ENCODE measurements around the gene SERPINB2.
"Not testable (repeated sequence)": the region's sequence is repeated elsewhere in the genome, so short reads cannot be mapped to it uniquely, and the experiment has no call there.

The SERPINB2 gene

DNA sequence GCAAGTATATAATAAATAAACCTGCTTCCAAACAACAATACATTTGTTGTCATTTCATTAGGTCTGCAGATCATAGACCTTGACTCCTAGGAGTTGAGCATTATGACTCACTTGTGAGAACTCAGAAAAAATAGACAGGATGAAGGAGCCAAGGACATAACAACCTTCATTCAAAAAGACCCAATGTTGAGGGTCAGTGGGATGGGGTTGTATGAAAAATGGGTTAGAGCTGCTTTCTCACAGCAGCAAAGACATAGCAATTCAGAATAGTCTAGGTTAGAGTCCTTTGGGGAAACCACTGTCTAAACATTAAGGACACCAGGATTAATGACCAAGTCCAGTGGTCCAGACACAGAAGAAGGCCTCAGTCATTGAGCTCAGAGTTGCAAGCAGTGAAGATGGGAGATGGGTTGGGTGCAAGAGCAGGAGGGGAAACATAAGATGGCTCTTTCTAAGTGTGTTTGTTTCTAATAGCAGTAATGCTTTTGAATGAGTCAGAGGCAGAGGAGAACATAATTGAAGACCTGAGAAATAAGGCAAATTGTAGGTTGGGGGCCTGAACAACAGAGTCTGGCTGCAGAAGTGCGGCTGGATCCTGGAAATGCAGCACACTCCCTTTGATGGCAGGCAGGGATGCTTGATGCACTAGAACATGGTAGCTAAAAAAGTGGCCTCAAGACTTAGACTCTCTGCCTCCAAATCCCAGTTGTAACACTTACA lies 16.5 kb downstream of the SERPINB2 start:
- no peaks in the 10 kb centered on the region for H3K4me1 Mint-ChIP-seq (ENCODE audit: low read depth)
- no peaks in the 10 kb centered on the region for H3K9me3 Mint-ChIP-seq (ENCODE audit: low read depth)
- H3K27me3 Mint-ChIP-seq: peaks cover 5% of the 10 kb centered on the region
- H3K4me3 Mint-ChIP-seq: no peak overlapping the region
- H3K27ac Mint-ChIP-seq: no peak overlapping the region
- no peaks in the 10 kb centered on the region for H3K36me3 Mint-ChIP-seq

DNA sequence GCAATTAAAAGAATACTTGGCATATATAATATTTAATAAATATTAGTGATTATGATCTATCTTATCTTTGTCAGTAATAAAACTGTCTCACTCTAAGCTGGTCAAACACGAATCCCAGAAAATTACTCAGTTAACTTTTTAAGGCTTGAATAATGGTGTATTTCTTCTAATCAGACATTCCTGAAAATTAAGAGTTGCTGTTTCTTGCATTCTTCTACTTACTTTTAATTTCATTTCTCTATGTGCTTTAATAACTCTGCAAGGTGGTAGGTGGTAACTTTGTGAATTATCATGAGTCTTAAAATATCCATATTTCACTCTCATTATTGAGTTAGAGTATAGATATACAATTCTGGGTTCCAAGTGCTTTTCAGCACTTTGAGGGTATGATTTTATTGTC lies 17.2 kb downstream of the SERPINB2 start:
- Mint-ChIP-seq H3K27me3 (peaks cover 5% of the 10 kb centered on the region), H3K36me3 (no peaks in the 10 kb centered on the region), H3K4me1 (ENCODE audit: low read depth) (no peaks in the 10 kb centered on the region), H3K27ac (no peak overlapping the region), H3K4me3 (no peak overlapping the region), H3K9me3 (ENCODE audit: low read depth) (no peaks in the 10 kb centered on the region)

DNA sequence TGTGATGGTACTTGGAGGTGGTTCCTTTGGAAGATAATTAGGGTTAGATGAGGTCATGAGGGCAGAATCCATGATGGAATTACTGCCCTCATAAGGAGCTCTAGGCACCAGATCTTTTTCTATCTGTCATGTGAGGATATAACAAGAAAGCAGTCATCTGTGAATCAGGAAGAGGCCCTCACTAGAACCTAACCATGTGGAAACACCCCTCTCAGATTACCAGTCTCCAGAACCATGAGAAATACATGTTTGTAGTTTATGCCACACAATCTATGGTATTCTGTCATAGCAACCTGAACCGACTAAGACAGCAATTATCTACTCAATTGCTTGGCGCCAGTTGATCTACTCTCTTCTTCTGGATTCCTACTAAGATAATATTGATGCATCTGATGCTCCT lies 17.9 kb downstream of the SERPINB2 start:
- Mint-ChIP-seq H3K27me3 (peaks cover 5% of the 10 kb centered on the region), H3K9me3 (ENCODE audit: low read depth) (no peaks in the 10 kb centered on the region), H3K27ac (no peak overlapping the region), H3K4me1 (ENCODE audit: low read depth) (no peaks in the 10 kb centered on the region), H3K36me3 (no peaks in the 10 kb centered on the region), H3K4me3 (no peak overlapping the region)

DNA sequence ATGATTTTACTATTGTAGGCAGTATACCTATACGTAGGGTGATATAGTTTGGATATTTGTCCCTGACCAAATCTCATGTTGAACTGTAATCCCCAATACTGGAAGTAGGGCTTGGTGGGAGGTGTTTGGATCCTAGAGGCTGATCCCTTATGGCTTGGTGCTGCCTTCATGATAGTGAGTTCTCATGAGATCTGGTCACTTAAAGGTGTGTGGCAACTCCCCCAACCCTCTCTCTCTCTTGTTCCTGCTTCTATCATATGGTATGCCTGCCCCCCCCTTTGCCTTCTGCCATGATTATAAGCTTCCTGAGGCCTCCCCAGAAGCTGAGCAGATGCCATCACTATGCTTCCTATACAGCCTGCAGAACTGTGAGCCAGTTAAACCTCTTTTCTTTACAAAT lies 18.6 kb downstream of the SERPINB2 start:
- Mint-ChIP-seq H3K27me3 (peaks cover 4% of the 10 kb centered on the region), H3K27ac (no peak overlapping the region), H3K4me3 (no peak overlapping the region), H3K9me3 (ENCODE audit: low read depth) (no peaks in the 10 kb centered on the region), H3K36me3 (no peaks in the 10 kb centered on the region), H3K4me1 (ENCODE audit: low read depth) (no peaks in the 10 kb centered on the region)

DNA sequence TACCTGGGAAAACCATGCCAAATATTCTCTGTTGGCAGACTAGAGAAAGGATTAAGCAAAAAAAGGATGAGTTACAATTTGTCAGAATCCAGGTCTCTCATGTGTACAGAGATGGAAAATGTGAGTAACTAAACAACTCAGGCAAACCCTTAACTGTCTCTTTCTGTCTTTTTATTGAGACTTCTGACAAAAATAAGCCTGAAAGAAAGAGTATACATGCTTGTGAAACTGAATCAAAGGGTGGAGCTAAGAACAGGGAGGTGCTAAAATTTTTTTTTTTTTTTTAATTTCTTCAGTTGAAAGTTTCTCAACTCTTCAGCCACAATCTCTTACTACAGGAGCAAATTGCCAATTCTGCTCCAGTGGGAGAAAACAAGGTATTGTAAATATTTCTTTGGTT lies 20.2 kb downstream of the SERPINB2 start, which contains the start of gene SERPINB10:
TSS of gene SERPINB10 (plus strand) at position 295 of the 400 bp plus-strand sequence. CDS start 7,553 bp downstream, outside the sequence.
- Mint-ChIP-seq H3K9me3 (ENCODE audit: low read depth) (no peaks in the 10 kb centered on the region), H3K27me3 (peaks cover 3% of the 10 kb centered on the region), H3K4me3 (no peak within 1 kb of the TSS), H3K27ac (no peak within 1 kb of the TSS), H3K36me3 (no peaks in the 10 kb centered on the region), H3K4me1 (ENCODE audit: low read depth) (no peaks in the 10 kb centered on the region)

DNA sequence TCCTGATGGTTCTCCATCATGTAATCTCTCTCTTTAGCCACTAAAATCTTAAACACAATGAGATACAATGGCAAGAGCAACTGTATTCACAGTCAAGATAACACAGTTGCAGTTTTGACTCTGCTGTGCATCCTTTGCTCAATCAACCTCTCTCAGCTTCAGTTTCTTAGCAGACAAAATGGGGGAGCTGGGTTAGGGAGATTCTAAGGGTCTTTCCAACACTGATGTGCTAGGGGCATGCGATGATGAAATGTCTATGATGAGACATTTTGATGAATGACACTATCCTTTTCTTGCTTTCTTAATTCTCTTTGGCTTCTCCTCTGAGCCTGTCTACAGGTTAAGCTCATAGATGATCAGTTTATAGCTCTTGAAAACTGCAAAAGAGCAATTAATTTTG lies 21.4 kb downstream of the SERPINB2 start:
- Mint-ChIP-seq H3K4me1 (ENCODE audit: low read depth) (no peaks in the 10 kb centered on the region), H3K36me3 (no peaks in the 10 kb centered on the region), H3K27me3 (peaks cover 11% of the 10 kb centered on the region), H3K9me3 (ENCODE audit: low read depth) (no peaks in the 10 kb centered on the region), H3K27ac (no peak overlapping the region), H3K4me3 (no peak overlapping the region)

DNA sequence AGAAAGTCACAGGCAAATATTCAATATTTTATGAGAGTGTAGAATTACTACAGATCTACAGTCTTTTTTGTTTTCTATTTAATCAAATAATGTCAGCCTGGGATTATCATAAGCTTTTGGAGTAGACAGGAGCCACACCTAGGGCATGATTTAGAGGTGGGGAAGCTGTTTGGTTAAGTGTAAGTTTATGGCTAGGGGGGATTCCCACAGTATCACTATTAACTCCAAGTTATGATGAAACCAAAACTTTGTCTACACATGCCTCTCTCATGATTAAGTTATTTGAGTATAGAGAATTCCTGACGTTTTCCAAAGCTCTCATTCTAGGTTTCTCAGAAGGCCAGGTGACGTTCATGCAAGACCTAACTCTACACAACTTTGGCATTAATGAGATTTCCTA lies 22.4 kb downstream of the SERPINB2 start:
- H3K36me3 Mint-ChIP-seq: no peaks in the 10 kb centered on the region
- no peaks in the 10 kb centered on the region for H3K4me1 Mint-ChIP-seq (ENCODE audit: low read depth)
- no peaks in the 10 kb centered on the region for H3K9me3 Mint-ChIP-seq (ENCODE audit: low read depth)
- peaks cover 16% of the 10 kb centered on the region for H3K27me3 Mint-ChIP-seq
- no peak overlapping the region for H3K27ac Mint-ChIP-seq
- no peak overlapping the region for H3K4me3 Mint-ChIP-seq

DNA sequence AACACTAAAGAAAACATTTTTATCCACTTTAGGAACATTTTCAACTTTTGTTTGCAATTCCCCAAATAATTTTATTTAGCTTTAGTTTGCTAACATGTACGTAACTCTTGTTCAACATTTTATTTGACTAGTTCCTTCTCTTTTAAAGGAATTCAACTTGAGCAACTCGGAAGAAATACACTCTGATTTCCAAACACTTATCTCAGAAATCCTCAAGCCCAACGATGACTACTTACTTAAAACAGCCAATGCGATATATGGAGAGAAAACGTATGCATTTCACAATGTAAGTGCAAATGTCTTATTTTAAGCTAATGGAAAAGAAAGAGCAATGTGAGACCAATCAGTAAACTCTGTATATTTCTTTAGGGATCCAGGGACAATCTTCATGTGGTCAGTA lies 30.3 kb downstream of the SERPINB2 start:
- H3K36me3 Mint-ChIP-seq: no peaks in the 10 kb centered on the region
- no peak overlapping the region for H3K27ac Mint-ChIP-seq
- H3K4me3 Mint-ChIP-seq: no peak overlapping the region

DNA sequence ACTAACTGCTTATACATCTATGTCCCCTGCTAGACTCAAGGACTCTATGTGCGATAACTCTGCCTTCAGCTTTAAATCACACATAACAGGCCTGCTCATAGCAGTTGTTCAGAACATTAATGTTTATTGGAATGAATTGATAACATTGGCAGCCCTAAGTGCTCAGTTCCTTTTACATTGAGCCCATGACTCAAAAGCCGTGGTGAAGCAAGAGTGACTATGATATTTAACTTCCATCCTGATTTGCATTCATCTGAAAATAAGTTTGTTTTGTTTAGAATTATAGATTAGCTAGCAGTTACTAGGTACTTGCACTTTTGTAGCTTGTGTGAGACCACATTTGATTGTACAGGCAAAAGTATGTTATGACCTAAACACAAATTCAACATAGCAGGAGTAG lies 34.5 kb downstream of the SERPINB2 start:
- Mint-ChIP-seq H3K36me3 (no peaks in the 10 kb centered on the region), H3K4me3 (no peak overlapping the region), H3K27ac (no peak overlapping the region), H3K9me3 (ENCODE audit: low read depth) (no peaks in the 10 kb centered on the region), H3K4me1 (ENCODE audit: low read depth) (no peaks in the 10 kb centered on the region), H3K27me3 (peaks cover 30% of the 10 kb centered on the region)

More for the DNA sequence above, 30.3 kb downstream of the SERPINB2 start:
- Mint-ChIP-seq H3K27me3 (peaks cover 39% of the 10 kb centered on the region), H3K9me3 (ENCODE audit: low read depth) (no peaks in the 10 kb centered on the region), H3K4me1 (ENCODE audit: low read depth) (no peaks in the 10 kb centered on the region)

DNA sequence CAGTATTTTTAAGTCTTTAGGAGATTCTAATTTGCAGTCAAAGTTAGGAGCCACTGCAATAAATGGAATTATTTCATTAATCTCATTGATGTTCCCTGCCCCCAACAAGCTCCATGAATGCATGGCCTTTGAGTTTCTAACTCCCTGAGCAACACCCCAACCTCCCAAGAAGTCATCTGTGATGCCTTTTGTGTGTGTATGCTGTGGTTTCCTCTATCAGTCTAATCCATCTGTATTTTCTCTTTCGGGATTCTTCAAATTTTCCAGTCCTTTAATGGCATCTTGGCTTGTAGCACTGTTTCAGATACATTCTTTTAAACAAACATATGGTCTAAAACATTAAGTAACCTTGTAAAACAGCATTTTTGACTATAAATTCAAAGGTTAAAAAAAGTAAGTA lies 37.0 kb downstream of the SERPINB2 start:
- Mint-ChIP-seq H3K27ac (no peak overlapping the region), H3K4me3 (no peak overlapping the region), H3K36me3 (no peaks in the 10 kb centered on the region), H3K4me1 (ENCODE audit: low read depth) (no peaks in the 10 kb centered on the region), H3K9me3 (ENCODE audit: low read depth) (no peaks in the 10 kb centered on the region), H3K27me3 (peaks cover 22% of the 10 kb centered on the region)

DNA sequence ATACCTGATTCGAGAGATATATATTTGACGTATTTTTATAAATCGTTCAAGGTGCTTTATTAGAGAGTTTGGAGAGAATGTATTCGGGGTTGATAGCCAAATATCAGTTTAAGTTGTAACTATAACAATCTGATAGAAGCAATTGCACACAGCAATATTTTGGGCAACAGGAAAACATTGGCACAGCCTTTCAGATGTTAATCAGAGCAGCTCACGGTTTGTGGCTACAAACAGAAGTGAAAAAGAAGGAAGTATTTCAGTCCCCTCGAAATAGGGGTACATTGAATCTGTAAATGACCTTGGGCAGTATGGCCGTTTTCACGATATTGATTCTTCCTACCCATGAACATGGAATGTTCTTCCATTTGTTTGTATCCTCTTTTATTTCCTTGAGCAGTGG lies 40.8 kb downstream of the SERPINB2 start:
- Mint-ChIP-seq H3K27me3 (peaks cover 12% of the 10 kb centered on the region), H3K27ac (no peak overlapping the region), H3K9me3 (ENCODE audit: low read depth) (no peaks in the 10 kb centered on the region), H3K36me3 (no peaks in the 10 kb centered on the region), H3K4me3 (no peak overlapping the region), H3K4me1 (ENCODE audit: low read depth) (no peaks in the 10 kb centered on the region)

DNA sequence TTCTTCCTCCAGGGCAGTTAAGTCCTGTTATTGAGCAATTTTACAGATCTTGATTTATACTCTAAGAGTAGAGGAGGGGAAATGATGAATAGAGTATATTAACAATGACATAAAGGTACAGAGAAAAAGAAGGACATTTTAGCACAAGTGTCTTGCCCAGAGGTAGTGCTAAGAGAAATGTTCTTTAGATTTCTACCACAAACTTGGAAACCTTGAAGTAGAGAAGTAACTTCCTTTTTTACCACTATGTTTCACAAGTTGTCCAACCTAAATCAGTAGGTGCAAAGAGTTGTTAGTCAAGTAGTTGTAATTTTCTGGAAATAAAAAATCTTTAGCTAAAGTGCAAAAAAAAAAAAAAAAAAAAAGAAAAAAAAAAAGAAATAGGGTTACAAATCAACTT lies 41.9 kb downstream of the SERPINB2 start:
- H3K4me3 Mint-ChIP-seq; H3K36me3 Mint-ChIP-seq; H3K9me3 Mint-ChIP-seq (ENCODE audit: low read depth); H3K4me1 Mint-ChIP-seq (ENCODE audit: low read depth); H3K27ac Mint-ChIP-seq: not testable (repeated sequence)
- peaks cover 12% of the 10 kb centered on the region for H3K27me3 Mint-ChIP-seq

DNA sequence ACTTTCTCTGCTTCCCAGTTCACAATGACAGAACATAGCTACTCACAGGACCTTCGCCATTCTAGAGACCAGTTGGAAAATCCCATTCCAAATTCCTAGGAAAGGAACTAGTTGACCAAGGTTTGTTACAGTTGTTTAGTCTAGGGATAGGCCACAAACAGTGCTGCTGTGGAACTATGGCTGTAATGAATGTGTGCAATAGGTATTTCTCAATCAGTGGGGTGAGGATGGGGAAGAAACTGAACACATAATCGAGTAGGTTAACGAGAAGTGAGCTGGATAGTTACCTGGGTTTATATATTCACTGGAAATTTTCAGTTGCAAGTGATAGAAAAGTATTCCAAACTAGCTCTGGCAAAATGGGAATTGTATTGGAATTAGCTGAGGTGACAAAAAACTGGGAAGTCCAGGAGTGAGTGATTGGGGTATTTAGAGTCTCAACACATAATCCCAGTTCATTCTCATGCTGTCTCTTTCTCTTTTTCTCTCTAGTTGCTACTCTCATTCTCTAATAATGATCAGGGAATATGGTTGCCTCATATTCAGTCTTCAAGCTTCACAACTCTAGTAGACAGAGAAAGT lies 43.4 kb downstream of the SERPINB2 start:
- Mint-ChIP-seq H3K9me3 (ENCODE audit: low read depth) (no peaks in the 10 kb centered on the region), H3K27ac (no peak overlapping the region), H3K27me3 (peaks cover 13% of the 10 kb centered on the region), H3K4me1 (ENCODE audit: low read depth) (no peaks in the 10 kb centered on the region), H3K4me3 (no peak overlapping the region), H3K36me3 (no peaks in the 10 kb centered on the region)

DNA sequence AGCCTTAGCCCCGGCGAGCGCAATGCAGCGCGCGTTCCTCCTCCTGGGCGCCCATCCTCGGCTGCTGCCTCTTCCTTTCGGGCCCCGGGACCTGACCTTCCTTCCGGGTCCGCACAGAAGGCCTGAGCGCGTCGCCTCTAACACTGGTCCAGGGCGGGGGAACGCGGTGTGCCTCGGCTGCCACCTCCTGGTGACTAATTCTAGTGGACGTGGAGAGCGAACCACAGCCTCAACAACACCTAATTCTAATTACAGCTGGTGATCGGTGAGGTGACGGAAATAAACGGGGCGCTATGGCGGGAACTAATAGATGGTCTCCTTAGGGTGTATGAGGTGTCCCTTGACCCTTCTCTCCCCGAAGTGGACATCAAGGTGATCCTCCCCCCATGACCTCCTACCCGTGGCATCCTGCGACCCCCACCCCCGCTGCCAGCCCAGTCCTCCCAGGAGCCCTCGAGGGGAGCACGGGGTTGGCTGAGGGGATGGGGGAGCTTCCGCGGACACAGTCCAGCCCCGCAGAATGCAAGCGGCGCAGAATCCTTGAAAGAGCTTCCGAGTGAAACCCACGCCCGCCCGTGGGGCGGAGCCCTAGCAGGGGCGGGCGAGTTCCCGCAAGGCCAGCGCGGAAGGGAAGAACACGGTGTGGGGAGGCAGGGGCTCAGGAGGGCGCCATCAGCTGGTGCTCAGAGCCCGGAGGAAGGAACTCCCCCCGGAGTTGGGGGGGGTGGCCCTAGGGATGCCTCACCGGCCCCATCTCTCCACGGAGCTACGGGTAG lies 48.8 kb downstream of the SERPINB2 start:
- H3K9me3 Mint-ChIP-seq (ENCODE audit: low read depth): no peaks in the 10 kb centered on the region
- peak overlapping the region; percentile 82 for H3K4me3 Mint-ChIP-seq
- H3K27me3 Mint-ChIP-seq: peaks cover 4% of the 10 kb centered on the region
- no peak overlapping the region for H3K27ac Mint-ChIP-seq
- H3K4me1 Mint-ChIP-seq (ENCODE audit: low read depth): peaks cover 3% of the 10 kb centered on the region
- no peaks in the 10 kb centered on the region for H3K36me3 Mint-ChIP-seq

DNA sequence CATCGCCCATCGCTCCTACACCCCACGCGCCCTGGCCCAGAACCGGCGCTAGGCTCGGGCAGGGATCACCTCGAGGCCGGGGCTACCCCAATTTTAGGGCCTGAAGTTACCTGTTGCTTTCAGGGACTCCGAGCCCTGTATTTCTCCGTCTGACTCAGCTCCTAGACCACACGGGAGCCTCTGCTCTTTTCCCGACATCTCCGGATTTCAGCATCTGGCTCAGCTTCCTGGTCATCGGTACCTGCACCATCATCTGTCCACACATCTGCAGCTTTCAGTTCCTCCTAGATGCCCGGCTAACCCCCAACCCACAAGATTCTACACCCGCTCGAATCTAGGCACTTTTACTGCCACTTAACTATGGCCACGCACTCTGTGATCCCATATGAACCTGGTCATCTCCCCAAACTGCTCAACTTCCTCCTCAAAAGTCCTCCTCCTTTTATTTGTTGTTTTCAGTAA lies 49.5 kb downstream of the SERPINB2 start:
- Mint-ChIP-seq H3K4me1 (ENCODE audit: low read depth) (peaks cover 3% of the 10 kb centered on the region), H3K27me3 (peaks cover 10% of the 10 kb centered on the region), H3K27ac (no peak overlapping the region), H3K9me3 (ENCODE audit: low read depth) (no peaks in the 10 kb centered on the region), H3K4me3 (no peak overlapping the region), H3K36me3 (no peaks in the 10 kb centered on the region)

Data from activated naive CD8-positive, alpha-beta T cell (primary cell).